ENCODE measurements around the gene RANGRF. TPM values are rescaled to one million over a fixed set of nuclear protein-coding genes. Genes with fewer than 3 reads are reported as not detected.
A peak's percentile ranks its signal among the peaks of the same experiment; 100 is the strongest.
"Not testable (repeated sequence)": the region's sequence is repeated elsewhere in the genome, so short reads cannot be mapped to it uniquely, and the experiment has no call there.

Gene RANGRF, protein sequence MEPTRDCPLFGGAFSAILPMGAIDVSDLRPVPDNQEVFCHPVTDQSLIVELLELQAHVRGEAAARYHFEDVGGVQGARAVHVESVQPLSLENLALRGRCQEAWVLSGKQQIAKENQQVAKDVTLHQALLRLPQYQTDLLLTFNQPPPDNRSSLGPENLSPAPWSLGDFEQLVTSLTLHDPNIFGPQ
- total RNA-seq, result 10 to 100 TPM; 36.9 to 39.1 TPM

- CTCF ChIA-PET, result interaction anchor here (0.7 to 2.2 kb wide), 4 partner anchors 12 to 98 kb away, joined by 3 to 11 read pairs (median 4); partner anchors contain the start of gene BORCS6
- H3K4me1 Mint-ChIP-seq (ENCODE audit: low read depth), result peaks cover 25% of the 10 kb centered on the region
- H3K36me3 Mint-ChIP-seq (ENCODE audit: low read depth), result peaks cover 9% of the 10 kb centered on the region
- H3K27me3 Mint-ChIP-seq (ENCODE audit: low read depth), result no peaks in the 10 kb centered on the region
- H3K9me3 Mint-ChIP-seq, result no peaks in the 10 kb centered on the region
- peak; percentile 91 for DNase-seq
- intact Hi-C loops (cut with micrococcal nuclease), result loop anchor here (1.0 to 10.0 kb wide), 4 partner anchors 39 to 454 kb away; partner anchors contain the start of genes KDM6B, PER1 and PFAS
- peak within 1 kb of the TSS; percentile 93 for H3K27ac Mint-ChIP-seq
- H3K4me3 Mint-ChIP-seq, result peak within 1 kb of the TSS; percentile 88
Observed at GRCh38 chr17:8288336-8289102, at the start of gene RANGRF. TSS of gene RANGRF (plus strand) at chr17:8288670. CDS start at chr17:8288789, 119 bp downstream.

GRCh38 chr17:8243827-8244226 is 44.6 kb upstream of the RANGRF start:
- Mint-ChIP-seq H3K4me1 (ENCODE audit: low read depth) (peaks cover 45% of the 10 kb centered on the region), H3K4me3 (no peak overlapping the region), H3K9me3 (peaks cover 2% of the 10 kb centered on the region), H3K27ac (peak overlapping the region; percentile 54), H3K27me3 (ENCODE audit: low read depth) (no peaks in the 10 kb centered on the region), H3K36me3 (ENCODE audit: low read depth) (peaks cover 38% of the 10 kb centered on the region)
- CTCF ChIA-PET, result interaction anchor here (0.7 to 6.6 kb wide), 6 partner anchors 8 to 110 kb away, joined by 3 to 55 read pairs (median 5); no protein-coding TSS in a partner anchor
- intact Hi-C loops (cut with micrococcal nuclease), result no loop called here
- peak; percentile 57 for DNase-seq

DNA sequence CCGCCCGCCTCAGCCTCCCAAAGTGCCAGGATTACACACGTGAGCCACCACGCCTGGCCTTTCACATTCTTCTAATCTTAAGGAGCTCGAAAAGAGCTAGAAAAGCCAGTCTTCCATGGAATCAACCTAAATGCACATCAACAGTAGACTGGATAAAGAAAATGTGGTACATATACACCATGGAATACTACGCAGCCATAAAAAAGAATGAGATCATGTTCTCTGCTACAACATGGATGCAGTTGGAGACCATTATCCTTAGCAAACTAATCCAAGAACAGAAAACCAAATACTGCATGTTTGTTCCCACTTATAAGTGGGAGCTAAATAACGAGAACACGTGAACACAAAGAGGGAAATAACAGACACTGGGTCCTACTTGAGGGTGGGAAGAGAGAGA is 43.7 kb upstream of the RANGRF start:
- Mint-ChIP-seq H3K36me3 (ENCODE audit: low read depth) (peaks cover 34% of the 10 kb centered on the region), H3K9me3 (peaks cover 2% of the 10 kb centered on the region), H3K4me1 (ENCODE audit: low read depth) (peaks cover 44% of the 10 kb centered on the region), H3K4me3 (no peak overlapping the region), H3K27me3 (ENCODE audit: low read depth) (no peaks in the 10 kb centered on the region), H3K27ac (peak overlapping the region; percentile 93)
- intact Hi-C loops (cut with micrococcal nuclease), result loop anchor here (5.0 kb wide), 1 partner anchor 312 kb away; the partner anchor contains the start of genes CNTROB and TRAPPC1
- DNase-seq, result no peak
- CTCF ChIA-PET, result interaction anchor here (0.9 to 6.6 kb wide), 3 partner anchors 9 to 21 kb away, joined by 4 to 55 read pairs (median 6); no protein-coding TSS in a partner anchor

DNA sequence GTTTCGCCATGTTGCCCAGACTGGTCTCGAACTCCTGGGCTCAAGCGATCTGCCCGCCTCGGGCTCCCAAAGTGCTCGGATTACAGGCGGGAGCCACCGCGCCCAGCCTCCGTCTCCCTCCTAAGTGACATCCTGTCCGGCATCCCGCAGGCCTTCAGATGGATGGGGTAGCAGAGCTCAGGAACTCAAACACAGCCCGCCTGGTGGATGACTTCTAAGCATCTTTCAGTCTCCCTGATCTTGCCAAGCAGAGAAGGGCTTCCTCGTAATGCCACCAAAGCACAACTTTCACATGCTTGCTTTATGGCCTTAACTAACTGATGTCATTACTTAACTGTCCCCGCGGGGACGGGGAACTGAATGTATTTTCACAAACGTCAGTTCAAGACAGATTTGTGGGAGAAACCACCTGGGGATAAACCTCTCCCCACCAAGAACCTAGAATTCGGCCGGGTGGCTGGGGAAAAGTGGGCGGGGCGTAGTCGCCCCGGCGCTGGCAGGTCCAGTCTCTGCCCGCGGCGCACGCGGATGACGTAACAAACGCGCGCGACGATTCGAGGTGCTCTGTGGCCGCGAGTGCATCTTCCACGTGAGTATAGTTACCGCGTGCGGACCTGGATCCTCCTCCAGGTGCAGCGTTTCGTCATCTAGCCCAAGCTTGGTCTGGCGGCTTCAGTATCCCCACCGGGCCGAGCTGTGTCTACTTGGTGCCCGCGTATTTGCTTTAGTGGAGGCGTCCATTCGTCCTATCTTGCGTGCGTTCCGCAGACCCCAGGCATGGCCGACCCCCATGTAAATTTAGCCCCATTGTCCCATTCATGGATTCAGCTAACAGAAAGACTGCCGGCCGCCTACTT is 39.5 kb upstream of the RANGRF start, which contains the start of gene PFAS:
Gene PFAS, plus strand, starts transcription at position 539 of the 857 bp plus-strand sequence. CDS start 4,649 bp downstream, outside the sequence.
- peaks cover 2% of the 10 kb centered on the region for H3K9me3 Mint-ChIP-seq
- no peaks in the 10 kb centered on the region for H3K27me3 Mint-ChIP-seq (ENCODE audit: low read depth)
- peak within 1 kb of the TSS; percentile 100 for H3K27ac Mint-ChIP-seq
- intact Hi-C loops (cut with micrococcal nuclease), result loop anchor here (1.0 to 5.0 kb wide), 11 partner anchors 27 to 496 kb away; partner anchors contain the start of genes CNTROB, RANGRF, RPL26 and TRAPPC1
- peaks cover 30% of the 10 kb centered on the region for H3K36me3 Mint-ChIP-seq (ENCODE audit: low read depth)
- peak; percentile 97 for DNase-seq
- H3K4me1 Mint-ChIP-seq (ENCODE audit: low read depth), result peaks cover 37% of the 10 kb centered on the region
- peak within 1 kb of the TSS; percentile 99 for H3K4me3 Mint-ChIP-seq
- CTCF ChIA-PET, result interaction anchor here (0.6 to 6.6 kb wide), 6 partner anchors 13 to 130 kb away, joined by 3 to 55 read pairs (median 4); partner anchors contain the start of genes ALOXE3 and SLC25A35

GRCh38 chr17:8249621-8250500 is 38.6 kb upstream of the RANGRF start:
- Mint-ChIP-seq H3K4me3 (peak overlapping the region; percentile 99), H3K36me3 (ENCODE audit: low read depth) (peaks cover 27% of the 10 kb centered on the region), H3K27me3 (ENCODE audit: low read depth) (no peaks in the 10 kb centered on the region), H3K9me3 (peaks cover 1% of the 10 kb centered on the region), H3K27ac (peak overlapping the region; percentile 100), H3K4me1 (ENCODE audit: low read depth) (peaks cover 28% of the 10 kb centered on the region)
- DNase-seq, result no peak
- intact Hi-C loops (cut with micrococcal nuclease), result loop anchor here (1.0 to 5.0 kb wide), 7 partner anchors 38 to 495 kb away; partner anchors contain the start of genes CNTROB, RANGRF and TRAPPC1
- CTCF ChIA-PET, result interaction anchor here (0.6 to 6.6 kb wide), 6 partner anchors 13 to 131 kb away, joined by 3 to 55 read pairs (median 4); partner anchors contain the start of genes ALOXE3 and SLC25A35

GRCh38 chr17:8251411-8251810 is 37.1 kb upstream of the RANGRF start:
- CTCF ChIA-PET, result interaction anchor here (0.6 to 1.2 kb wide), 2 partner anchors 8 to 20 kb away, joined by 4 to 5 read pairs; no protein-coding TSS in a partner anchor
- H3K27me3 Mint-ChIP-seq (ENCODE audit: low read depth), result not testable (repeated sequence)

DNA sequence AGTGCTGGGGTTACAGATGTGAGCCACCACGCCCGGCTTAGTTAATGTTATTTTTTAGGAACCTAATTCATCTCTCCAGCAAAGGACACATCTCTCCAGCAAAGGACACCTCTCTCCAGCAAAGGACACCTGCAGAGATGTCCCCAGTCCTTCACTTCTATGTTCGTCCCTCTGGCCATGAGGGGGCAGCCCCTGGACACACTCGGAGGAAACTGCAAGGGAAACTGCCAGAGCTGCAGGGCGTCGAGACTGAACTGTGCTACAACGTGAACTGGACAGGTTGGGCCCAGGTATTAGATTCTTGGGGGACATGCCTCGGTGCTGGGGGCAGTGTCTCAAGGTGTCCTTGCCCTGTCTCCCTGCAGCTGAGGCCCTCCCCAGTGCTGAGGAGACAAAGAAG is 34.7 kb upstream of the RANGRF start:
- H3K27ac Mint-ChIP-seq, result no peak overlapping the region
- no peaks in the 10 kb centered on the region for H3K27me3 Mint-ChIP-seq (ENCODE audit: low read depth)
- DNase-seq, result no peak
- peaks cover 10% of the 10 kb centered on the region for H3K4me1 Mint-ChIP-seq (ENCODE audit: low read depth)
- no peak overlapping the region for H3K4me3 Mint-ChIP-seq
- H3K9me3 Mint-ChIP-seq, result no peaks in the 10 kb centered on the region
- H3K36me3 Mint-ChIP-seq (ENCODE audit: low read depth), result peaks cover 35% of the 10 kb centered on the region
- intact Hi-C loops (cut with micrococcal nuclease), result no loop called here
- CTCF ChIA-PET, result no interaction called here

More at GRCh38 chr17:8251411-8251810, 37.1 kb upstream of the RANGRF start:
- Mint-ChIP-seq H3K36me3 (ENCODE audit: low read depth) (peaks cover 31% of the 10 kb centered on the region), H3K4me1 (ENCODE audit: low read depth) (peaks cover 13% of the 10 kb centered on the region)
- H3K27ac Mint-ChIP-seq; DNase-seq; H3K4me3 Mint-ChIP-seq; intact Hi-C loops (cut with micrococcal nuclease); H3K9me3 Mint-ChIP-seq: not testable (repeated sequence)

- intact Hi-C loops (cut with micrococcal nuclease), result no loop called here
- H3K9me3 Mint-ChIP-seq, result no peaks in the 10 kb centered on the region
- H3K27me3 Mint-ChIP-seq (ENCODE audit: low read depth), result no peaks in the 10 kb centered on the region
- no peak for DNase-seq
- peaks cover 9% of the 10 kb centered on the region for H3K4me1 Mint-ChIP-seq (ENCODE audit: low read depth)
- no peak overlapping the region for H3K27ac Mint-ChIP-seq
- no peak overlapping the region for H3K4me3 Mint-ChIP-seq
- peaks cover 35% of the 10 kb centered on the region for H3K36me3 Mint-ChIP-seq (ENCODE audit: low read depth)
- CTCF ChIA-PET, result no interaction called here
Observed at GRCh38 chr17:8254881-8255280, 33.6 kb upstream of the RANGRF start.

GRCh38 chr17:8255499-8255898 is 33.0 kb upstream of the RANGRF start:
- intact Hi-C loops (cut with micrococcal nuclease), result no loop called here
- Mint-ChIP-seq H3K9me3 (no peaks in the 10 kb centered on the region), H3K27ac (no peak overlapping the region), H3K4me3 (no peak overlapping the region), H3K36me3 (ENCODE audit: low read depth) (peaks cover 33% of the 10 kb centered on the region), H3K27me3 (ENCODE audit: low read depth) (no peaks in the 10 kb centered on the region), H3K4me1 (ENCODE audit: low read depth) (peaks cover 3% of the 10 kb centered on the region)
- DNase-seq, result no peak
- CTCF ChIA-PET, result no interaction called here

GRCh38 chr17:8256291-8256690 is 32.2 kb upstream of the RANGRF start:
- Mint-ChIP-seq H3K4me3 (no peak overlapping the region), H3K27ac (no peak overlapping the region), H3K4me1 (ENCODE audit: low read depth) (no peaks in the 10 kb centered on the region), H3K36me3 (ENCODE audit: low read depth) (peaks cover 36% of the 10 kb centered on the region), H3K27me3 (ENCODE audit: low read depth) (no peaks in the 10 kb centered on the region), H3K9me3 (no peaks in the 10 kb centered on the region)
- CTCF ChIA-PET, result no interaction called here
- intact Hi-C loops (cut with micrococcal nuclease), result no loop called here
- no peak for DNase-seq

- Mint-ChIP-seq H3K4me3 (no peak overlapping the region), H3K27ac (no peak overlapping the region), H3K27me3 (ENCODE audit: low read depth) (no peaks in the 10 kb centered on the region), H3K36me3 (ENCODE audit: low read depth) (peaks cover 37% of the 10 kb centered on the region), H3K4me1 (ENCODE audit: low read depth) (no peaks in the 10 kb centered on the region), H3K9me3 (no peaks in the 10 kb centered on the region)
- no peak for DNase-seq
- intact Hi-C loops (cut with micrococcal nuclease), result no loop called here
- CTCF ChIA-PET, result no interaction called here
Observed at GRCh38 chr17:8256691-8257090, 31.8 kb upstream of the RANGRF start.
